ENCODE data around the gene CNKSR3. TPM values are rescaled to one million over a fixed set of nuclear protein-coding genes. Genes with fewer than 3 reads are reported as not detected.

The CNKSR3 gene
- total RNA-seq, 6 experiments from 2014 or later = 15.3 to 21.7 (median 18.7) TPM

- peaks cover 45% of the 10 kb centered on the region for H3K36me3 Mint-ChIP-seq (ENCODE audit: low read depth)
- 0 out of 2 replicates have a peak, but pooled peaks cover 2% of the 10 kb centered on the region for H3K27me3 Mint-ChIP-seq (ENCODE audit: insufficient read depth)
- peaks cover 60% of the 10 kb centered on the region for H3K4me1 Mint-ChIP-seq (ENCODE audit: low read depth)
- H3K27ac Mint-ChIP-seq = peak overlapping the region; percentile 40; the same call in 1 of the 2 replicates
- peak; percentile 67 for DNase-seq
- TF ChIP-seq CTCF (IDR thresholded peaks at IDR 0.05) = no peak
- no peaks in the 10 kb centered on the region for H3K9me3 Mint-ChIP-seq
- no peak overlapping the region for H3K4me3 Mint-ChIP-seq
Observed at GRCh38 chr6:154414021-154414813, 96.3 kb downstream of the CNKSR3 start.

GRCh38 chr6:154412106-154412820 is 98.2 kb downstream of the CNKSR3 start:
- Mint-ChIP-seq H3K27me3 (ENCODE audit: insufficient read depth) (0 out of 2 replicates have a peak, but pooled peaks cover 2% of the 10 kb centered on the region), H3K36me3 (ENCODE audit: low read depth) (peaks cover 33% of the 10 kb centered on the region), H3K4me1 (ENCODE audit: low read depth) (peaks cover 70% of the 10 kb centered on the region), H3K9me3 (no peaks in the 10 kb centered on the region), H3K4me3 (peak overlapping the region; percentile 1; the same call in 1 of the 2 replicates), H3K27ac (peak overlapping the region; percentile 36)
- no peak for TF ChIP-seq CTCF (IDR thresholded peaks at IDR 0.05)
- DNase-seq = no peak

- no peak for TF ChIP-seq CTCF (IDR thresholded peaks at IDR 0.05)
- H3K9me3 Mint-ChIP-seq = no peaks in the 10 kb centered on the region
- 0 out of 2 replicates have a peak, but pooled peaks cover 2% of the 10 kb centered on the region for H3K27me3 Mint-ChIP-seq (ENCODE audit: insufficient read depth)
- DNase-seq = no peak
- H3K4me1 Mint-ChIP-seq (ENCODE audit: low read depth) = peaks cover 70% of the 10 kb centered on the region
- H3K4me3 Mint-ChIP-seq = peak overlapping the region; percentile 76
- peak overlapping the region; percentile 94 for H3K27ac Mint-ChIP-seq
- peaks cover 33% of the 10 kb centered on the region for H3K36me3 Mint-ChIP-seq (ENCODE audit: low read depth)
Observed at GRCh38 chr6:154411076-154411475, 99.4 kb downstream of the CNKSR3 start.

GRCh38 chr6:154410619-154411072 is 99.8 kb downstream of the CNKSR3 start:
- TF ChIP-seq CTCF (IDR thresholded peaks at IDR 0.05) = no peak
- DNase-seq = peak; percentile 98
- Mint-ChIP-seq H3K4me1 (ENCODE audit: low read depth) (peaks cover 70% of the 10 kb centered on the region), H3K36me3 (ENCODE audit: low read depth) (peaks cover 33% of the 10 kb centered on the region), H3K27ac (peak overlapping the region; percentile 94), H3K27me3 (ENCODE audit: insufficient read depth) (0 out of 2 replicates have a peak, but pooled peaks cover 2% of the 10 kb centered on the region), H3K4me3 (peak overlapping the region; percentile 76), H3K9me3 (no peaks in the 10 kb centered on the region)

- peak; percentile 27; the same call in 1 of the 2 replicates for TF ChIP-seq CTCF (IDR thresholded peaks at IDR 0.05)
- DNase-seq = no peak
- peaks cover 76% of the 10 kb centered on the region for H3K4me1 Mint-ChIP-seq (ENCODE audit: low read depth)
- H3K27me3 Mint-ChIP-seq (ENCODE audit: insufficient read depth) = 0 out of 2 replicates have a peak, but pooled peaks cover 2% of the 10 kb centered on the region
- peak overlapping the region; percentile 33 for H3K27ac Mint-ChIP-seq
- peaks cover 31% of the 10 kb centered on the region for H3K36me3 Mint-ChIP-seq (ENCODE audit: low read depth)
- H3K9me3 Mint-ChIP-seq = no peaks in the 10 kb centered on the region
- H3K4me3 Mint-ChIP-seq = no peak overlapping the region
Observed at GRCh38 chr6:154408891-154409500, 101.5 kb downstream of the CNKSR3 start.
